ENCODE measurements around the gene OR10H1.
"Not testable (repeated sequence)": the region's sequence is repeated elsewhere in the genome, so short reads cannot be mapped to it uniquely, and the experiment has no call there.

OR10H1 gene

GRCh38 chr19:15829786-15830185 is 14.3 kb upstream of the OR10H1 start:
- no peak overlapping the region for H3K4me3 ChIP-seq (ENCODE audit: low read depth, low read length)
- DNase-seq (ENCODE audit: low read depth) = no peak

GRCh38 chr19:15829306-15829698 is 13.8 kb upstream of the OR10H1 start:
- no peak for DNase-seq (ENCODE audit: low read depth)

GRCh38 chr19:15828611-15829305 is 13.3 kb upstream of the OR10H1 start:
- DNase-seq (ENCODE audit: low read depth) = not testable (repeated sequence)

More at GRCh38 chr19:15829306-15829698, 13.8 kb upstream of the OR10H1 start:
- H3K4me3 ChIP-seq (ENCODE audit: low read depth, low read length) = no peak overlapping the region

GRCh38 chr19:15828121-15828610 is 12.7 kb upstream of the OR10H1 start:
- DNase-seq (ENCODE audit: low read depth) = no peak
- no peak overlapping the region for H3K4me3 ChIP-seq (ENCODE audit: low read depth, low read length)

More at GRCh38 chr19:15828611-15829305, 13.3 kb upstream of the OR10H1 start:
- not testable (repeated sequence) for H3K4me3 ChIP-seq (ENCODE audit: low read depth, low read length)

- H3K4me3 ChIP-seq (ENCODE audit: low read depth, low read length) = no peak overlapping the region
- no peak for DNase-seq (ENCODE audit: low read depth)
Observed at GRCh38 chr19:15825753-15826152, 10.3 kb upstream of the OR10H1 start.

- no peak overlapping the region for H3K4me3 ChIP-seq (ENCODE audit: low read depth, low read length)
- no peak for DNase-seq (ENCODE audit: low read depth)
Observed at GRCh38 chr19:15820646-15821045, 5.2 kb upstream of the OR10H1 start.

- no peak for DNase-seq (ENCODE audit: low read depth)
- H3K4me3 ChIP-seq (ENCODE audit: low read depth, low read length) = no peak overlapping the region
Observed at GRCh38 chr19:15813916-15814315, 1.5 kb downstream of the OR10H1 start.

GRCh38 chr19:15812060-15812722 is 3.3 kb downstream of the OR10H1 start:
- DNase-seq (ENCODE audit: low read depth) = no peak
- H3K4me3 ChIP-seq (ENCODE audit: low read depth, low read length) = no peak overlapping the region

- H3K4me3 ChIP-seq (ENCODE audit: low read depth, low read length) = no peak overlapping the region
Observed at GRCh38 chr19:15811476-15811875, 4.0 kb downstream of the OR10H1 start.

GRCh38 chr19:15810335-15810734 is 5.1 kb downstream of the OR10H1 start:
- H3K4me3 ChIP-seq (ENCODE audit: low read depth, low read length) = no peak overlapping the region
- no peak for DNase-seq (ENCODE audit: low read depth)

More at GRCh38 chr19:15811476-15811875, 4.0 kb downstream of the OR10H1 start:
- no peak for DNase-seq (ENCODE audit: low read depth)

- not testable (repeated sequence) for DNase-seq (ENCODE audit: low read depth); H3K4me3 ChIP-seq (ENCODE audit: low read depth, low read length)
Observed at GRCh38 chr19:15794279-15794678, 21.2 kb downstream of the OR10H1 start.

GRCh38 chr19:15790096-15790495 is 25.4 kb downstream of the OR10H1 start:
- no peak overlapping the region for H3K4me3 ChIP-seq (ENCODE audit: low read depth, low read length)
- DNase-seq (ENCODE audit: low read depth) = no peak

GRCh38 chr19:15788594-15789270 is 26.7 kb downstream of the OR10H1 start:
- DNase-seq (ENCODE audit: low read depth) = no peak
- H3K4me3 ChIP-seq (ENCODE audit: low read depth, low read length) = no peak overlapping the region

- no peak for DNase-seq (ENCODE audit: low read depth)
Observed at GRCh38 chr19:15787611-15788155, 27.8 kb downstream of the OR10H1 start, which contains the start of gene OR10H5. Gene OR10H5, plus strand, starts transcription at chr19:15787661. Its CDS starts 6,388 bp downstream, at chr19:15794049.

GRCh38 chr19:15782896-15783295 is 32.6 kb downstream of the OR10H1 start:
- not testable (repeated sequence) for H3K4me3 ChIP-seq (ENCODE audit: low read depth, low read length); DNase-seq (ENCODE audit: low read depth)

More at GRCh38 chr19:15787611-15788155, 27.8 kb downstream of the OR10H1 start, which contains the start of gene OR10H5:
- H3K4me3 ChIP-seq (ENCODE audit: low read depth, low read length) = no peak within 1 kb of the TSS

- no peak for DNase-seq (ENCODE audit: low read depth)
- no peak overlapping the region for H3K4me3 ChIP-seq (ENCODE audit: low read depth, low read length)
Observed at GRCh38 chr19:15782211-15782610, 33.3 kb downstream of the OR10H1 start.

- no peak overlapping the region for H3K4me3 ChIP-seq (ENCODE audit: low read depth, low read length)
- no peak for DNase-seq (ENCODE audit: low read depth)
Observed at GRCh38 chr19:15781661-15782060, 33.8 kb downstream of the OR10H1 start.

GRCh38 chr19:15780610-15781418 is 34.6 kb downstream of the OR10H1 start:
- DNase-seq (ENCODE audit: low read depth) = no peak
- H3K4me3 ChIP-seq (ENCODE audit: low read depth, low read length) = no peak overlapping the region
